Skeletal muscle satellite cell (primary cell): Measurements from ENCODE around the gene KIAA1217.

ENCODE experiments used
- H3K27me3 ChIP-seq: 2 replicates; pipeline ENCODE4 v1.7.0; 2013; ENCODE audit warnings: low read length; ENCODE audit not compliant: control insufficient read depth, insufficient read depth
- H3K36me3 ChIP-seq: 2 replicates; pipeline ENCODE4 v1.7.0; 2013; ENCODE audit warnings: mild to moderate bottlenecking, control low read depth, low read length; ENCODE audit not compliant: insufficient read depth
- H3K4me1 ChIP-seq: 2 replicates; pipeline ENCODE4 v1.7.0; 2013; ENCODE audit warnings: low read length; ENCODE audit not compliant: control insufficient read depth, insufficient read depth
- H3K4me2 ChIP-seq: 2 replicates; pipeline ENCODE4 v1.7.0; 2013; ENCODE audit warnings: mild to moderate bottlenecking, low read length
- H3K4me3 ChIP-seq: 2 replicates; pipeline ENCODE4 v1.7.0; 2013; ENCODE audit warnings: low read length
- H3K9ac ChIP-seq: 2 replicates; pipeline ENCODE4 v1.7.0; 2013; ENCODE audit warnings: mild to moderate bottlenecking, low read depth, low read length, moderate library complexity
- H3K9me3 ChIP-seq: replicated peaks from 2 replicates; pipeline ENCODE4 v1.7.0; 2013; ENCODE audit warnings: mild to moderate bottlenecking, control low read depth, low read length

KIAA1217 gene

DNA sequence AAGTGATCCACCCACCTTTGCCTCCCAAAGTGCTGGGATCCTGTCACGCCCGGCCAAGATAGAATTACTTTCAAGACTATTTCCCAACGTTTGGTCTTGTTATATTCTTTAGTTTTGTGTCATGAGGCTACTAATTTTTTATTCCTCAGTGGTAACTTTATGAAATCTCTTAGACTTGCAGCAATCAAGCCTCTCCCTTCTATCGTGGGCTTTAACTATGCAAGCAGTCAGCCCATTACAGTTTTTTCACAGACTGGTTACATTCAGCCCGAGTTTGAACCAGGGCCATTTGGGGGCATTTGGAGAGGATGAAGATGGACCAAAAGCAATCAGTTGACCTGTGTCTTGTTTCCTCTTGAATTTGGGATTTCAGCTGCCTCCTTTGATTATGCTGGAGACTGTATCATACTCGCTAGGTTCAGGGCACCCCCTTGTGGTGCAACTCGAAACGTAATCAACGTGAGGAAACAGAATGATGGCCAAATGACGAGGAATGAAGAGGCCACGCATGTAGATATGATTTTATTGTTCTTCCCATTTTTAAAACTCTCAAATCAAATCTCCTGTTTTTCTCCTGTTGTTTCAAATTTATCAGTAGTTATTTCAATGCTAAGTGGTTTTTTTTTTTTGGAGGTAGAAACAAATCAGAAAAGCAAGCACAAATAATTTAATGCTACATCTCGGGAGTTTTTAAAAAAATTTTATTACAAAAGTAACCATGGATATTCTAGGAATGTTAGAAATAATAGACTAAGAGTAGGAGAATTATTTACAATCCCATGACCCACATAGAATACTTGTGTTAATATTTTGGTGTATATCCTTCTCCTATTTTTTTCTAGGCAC is 151.6 kb downstream of the KIAA1217 start:
- Histone ChIP-seq H3K27me3 (peaks cover 2% of the 10 kb centered on the region), H3K9me3 (no peaks in the 10 kb centered on the region), H3K9ac (no peak overlapping the region), H3K4me2 (no peak overlapping the region), H3K4me3 (no peak overlapping the region), H3K36me3 (no peaks in the 10 kb centered on the region), H3K4me1 (no peaks in the 10 kb centered on the region)

GRCh38 chr10:24363070-24363469 is 154.1 kb downstream of the KIAA1217 start:
- Histone ChIP-seq H3K4me1 (no peaks in the 10 kb centered on the region), H3K4me3 (no peak overlapping the region), H3K27me3 (peaks cover 1% of the 10 kb centered on the region), H3K4me2 (no peak overlapping the region), H3K36me3 (no peaks in the 10 kb centered on the region), H3K9ac (no peak overlapping the region), H3K9me3 (no peaks in the 10 kb centered on the region)

DNA sequence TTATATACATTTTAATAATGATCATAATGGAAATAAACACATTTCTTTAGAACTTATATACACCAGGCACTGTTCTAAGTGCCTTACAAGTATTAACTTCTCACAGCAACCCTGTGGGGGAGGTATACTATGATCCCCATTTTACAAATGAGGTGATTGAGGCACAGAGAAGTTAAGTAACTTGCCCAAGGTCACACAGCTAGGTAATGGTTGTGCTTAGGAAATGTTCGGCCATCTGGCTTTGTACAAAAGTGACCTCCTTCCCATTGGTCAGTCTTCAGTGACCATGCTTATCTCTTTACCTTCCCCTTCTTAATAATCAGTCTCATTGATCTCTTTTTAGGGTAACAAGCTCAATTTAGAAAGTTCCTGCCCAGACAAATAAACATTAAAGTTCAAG is 158.8 kb downstream of the KIAA1217 start:
- no peak overlapping the region for H3K9ac ChIP-seq
- no peak overlapping the region for H3K4me3 ChIP-seq
- no peaks in the 10 kb centered on the region for H3K36me3 ChIP-seq
- no peaks in the 10 kb centered on the region for H3K9me3 ChIP-seq
- no peaks in the 10 kb centered on the region for H3K4me1 ChIP-seq
- no peak overlapping the region for H3K4me2 ChIP-seq
- no peaks in the 10 kb centered on the region for H3K27me3 ChIP-seq

DNA sequence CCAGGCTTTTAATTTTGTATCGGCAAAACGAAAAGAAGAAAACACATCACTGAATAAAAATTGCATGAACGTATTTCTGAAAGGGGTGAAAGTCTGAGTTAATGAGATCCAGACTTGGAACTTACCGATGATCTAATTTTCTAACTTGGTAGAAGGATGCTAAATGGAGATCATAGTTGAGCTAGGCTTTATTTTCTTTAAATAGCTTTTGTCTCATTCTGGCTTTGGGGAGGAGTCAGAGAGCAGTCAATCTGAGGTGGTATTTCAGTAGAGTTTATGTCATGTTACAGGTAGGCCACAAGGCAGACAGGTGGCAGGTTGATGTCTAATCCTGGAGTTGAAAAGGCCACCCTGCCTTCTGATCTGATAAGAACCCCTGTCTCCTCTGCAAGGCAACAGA is 161.9 kb downstream of the KIAA1217 start:
- no peak overlapping the region for H3K4me3 ChIP-seq
- H3K36me3 ChIP-seq: no peaks in the 10 kb centered on the region
- H3K9ac ChIP-seq: no peak overlapping the region
- no peak overlapping the region for H3K4me2 ChIP-seq
- H3K9me3 ChIP-seq: no peaks in the 10 kb centered on the region
- H3K27me3 ChIP-seq: no peaks in the 10 kb centered on the region
- H3K4me1 ChIP-seq: no peaks in the 10 kb centered on the region

- Histone ChIP-seq H3K9ac (no peak overlapping the region), H3K36me3 (no peaks in the 10 kb centered on the region), H3K4me1 (no peaks in the 10 kb centered on the region), H3K27me3 (no peaks in the 10 kb centered on the region), H3K9me3 (no peaks in the 10 kb centered on the region), H3K4me3 (no peak overlapping the region), H3K4me2 (no peak overlapping the region)
These were observed 162.5 kb downstream of the KIAA1217 start for GRCh38 chr10:24371396-24371795.

- Histone ChIP-seq H3K4me3 (no peak overlapping the region), H3K9ac (no peak overlapping the region), H3K27me3 (peaks cover 5% of the 10 kb centered on the region), H3K36me3 (no peaks in the 10 kb centered on the region), H3K4me2 (no peak overlapping the region), H3K9me3 (no peaks in the 10 kb centered on the region), H3K4me1 (no peaks in the 10 kb centered on the region)
These were observed 165.4 kb downstream of the KIAA1217 start for GRCh38 chr10:24374134-24374915.

DNA sequence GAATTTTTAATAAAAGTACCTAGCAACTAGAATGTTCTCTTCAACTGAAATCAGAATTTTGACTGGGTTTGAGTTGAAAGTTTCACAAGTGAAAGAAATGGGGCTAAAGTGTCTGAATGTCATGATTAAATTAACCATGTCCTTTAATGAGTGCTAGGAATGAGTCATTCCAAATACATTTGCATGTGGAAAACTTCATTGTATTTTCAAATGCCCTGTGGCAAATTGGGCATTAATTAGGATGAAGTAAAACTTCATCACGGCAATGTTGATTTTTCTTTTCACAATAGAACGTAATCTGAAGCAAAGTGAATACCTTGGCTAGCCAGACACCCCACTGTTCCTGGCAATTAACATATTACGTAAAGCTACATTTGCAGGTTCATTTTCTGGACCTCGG is 166.6 kb downstream of the KIAA1217 start:
- Histone ChIP-seq H3K4me1 (no peaks in the 10 kb centered on the region), H3K4me2 (no peak overlapping the region), H3K4me3 (no peak overlapping the region), H3K36me3 (no peaks in the 10 kb centered on the region), H3K9ac (no peak overlapping the region), H3K27me3 (peaks cover 5% of the 10 kb centered on the region), H3K9me3 (no peaks in the 10 kb centered on the region)

DNA sequence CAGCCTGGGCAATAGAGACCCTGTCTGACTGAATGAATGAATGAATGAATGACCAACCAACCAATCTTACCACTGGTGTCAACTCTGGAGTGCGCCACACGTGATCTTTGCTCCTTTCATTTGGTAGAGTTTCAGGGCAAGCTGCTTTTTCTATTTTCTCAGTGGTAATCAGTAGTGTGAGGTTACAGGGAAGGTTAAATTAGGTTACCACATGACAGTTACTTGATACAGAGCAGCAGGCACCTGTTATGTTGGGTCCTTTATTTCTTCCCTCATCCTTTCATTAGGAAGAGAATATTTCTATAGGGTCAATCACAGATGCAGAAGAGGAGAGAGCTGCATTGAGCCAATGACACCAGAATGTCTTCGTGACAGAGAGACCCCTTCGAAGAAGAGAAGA is 167.8 kb downstream of the KIAA1217 start:
- Histone ChIP-seq H3K9me3 (no peaks in the 10 kb centered on the region), H3K36me3 (no peaks in the 10 kb centered on the region), H3K27me3 (peaks cover 5% of the 10 kb centered on the region), H3K4me2 (no peak overlapping the region), H3K9ac (no peak overlapping the region), H3K4me1 (no peaks in the 10 kb centered on the region), H3K4me3 (no peak overlapping the region)

DNA sequence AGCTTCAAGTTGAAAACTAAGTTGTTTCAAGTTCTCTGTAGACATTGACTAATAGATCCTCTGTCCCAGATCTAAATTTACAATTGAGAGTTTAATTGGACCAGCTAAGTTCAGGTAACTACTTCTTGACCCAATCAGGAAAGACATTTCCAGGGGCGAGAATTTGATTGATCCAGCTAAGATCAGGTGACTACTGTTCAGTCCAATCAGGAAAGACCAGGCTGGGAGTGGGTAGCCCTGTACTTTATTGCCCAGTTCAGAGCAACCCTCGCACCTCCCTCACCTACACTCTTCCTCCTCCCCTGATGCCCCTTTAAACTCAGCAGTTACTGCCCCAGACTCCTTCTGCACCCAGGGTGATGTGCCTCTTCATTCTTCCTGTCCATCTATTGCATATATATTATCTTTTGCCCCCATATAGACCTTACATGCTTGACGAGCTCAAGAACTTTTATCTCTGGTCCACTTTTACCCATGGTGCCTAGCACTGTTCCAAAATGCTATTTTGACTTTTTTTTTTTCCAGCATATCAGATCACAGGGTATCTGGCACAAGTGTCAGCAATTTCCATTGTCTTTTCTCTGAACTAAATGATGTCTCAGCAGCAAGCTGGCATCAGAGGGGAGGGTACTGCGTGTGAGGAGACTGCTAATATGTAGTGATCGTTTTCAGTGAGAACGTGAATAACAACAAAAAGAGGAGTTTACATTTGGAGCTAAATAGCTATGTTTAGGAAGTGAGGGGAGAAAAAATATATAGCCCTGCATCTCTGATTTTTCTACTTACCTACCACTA is 169.4 kb downstream of the KIAA1217 start:
- no peaks in the 10 kb centered on the region for H3K36me3 ChIP-seq
- no peak overlapping the region for H3K4me3 ChIP-seq
- H3K4me2 ChIP-seq: no peak overlapping the region
- peaks cover 2% of the 10 kb centered on the region for H3K4me1 ChIP-seq
- H3K9ac ChIP-seq: no peak overlapping the region
- H3K9me3 ChIP-seq: no peaks in the 10 kb centered on the region
- H3K27me3 ChIP-seq: peaks cover 5% of the 10 kb centered on the region

GRCh38 chr10:24381235-24382010 is 172.5 kb downstream of the KIAA1217 start:
- no peak overlapping the region for H3K4me3 ChIP-seq
- H3K4me1 ChIP-seq: peaks cover 8% of the 10 kb centered on the region
- H3K9me3 ChIP-seq: no peaks in the 10 kb centered on the region
- H3K36me3 ChIP-seq: no peaks in the 10 kb centered on the region
- H3K27me3 ChIP-seq: peaks cover 5% of the 10 kb centered on the region
- no peak overlapping the region for H3K4me2 ChIP-seq
- H3K9ac ChIP-seq: no peak overlapping the region

DNA sequence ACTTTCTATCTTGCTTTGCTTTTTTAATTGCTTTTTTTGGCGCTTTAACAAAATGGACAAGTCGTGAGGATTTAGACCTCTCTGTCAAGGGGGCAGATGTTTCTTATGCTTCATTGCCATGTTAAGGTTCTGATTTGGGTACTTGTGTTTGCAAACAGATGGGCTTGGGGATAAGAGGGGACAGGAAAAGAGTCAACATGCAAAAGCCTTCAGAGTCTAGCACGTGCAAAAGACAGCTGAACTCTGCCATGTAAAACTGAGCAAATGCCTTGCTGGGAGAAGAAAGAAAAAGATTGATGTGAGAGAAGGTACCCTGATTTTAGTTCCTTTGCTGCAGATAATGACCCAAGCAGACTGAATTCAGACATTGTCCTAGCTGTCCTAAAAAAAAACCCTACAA is 173.1 kb downstream of the KIAA1217 start:
- H3K4me2 ChIP-seq: no peak overlapping the region

More for the DNA sequence above, 173.1 kb downstream of the KIAA1217 start:
- Histone ChIP-seq H3K4me3 (no peak overlapping the region), H3K9ac (no peak overlapping the region), H3K4me1 (peaks cover 8% of the 10 kb centered on the region), H3K27me3 (peaks cover 5% of the 10 kb centered on the region), H3K9me3 (no peaks in the 10 kb centered on the region), H3K36me3 (no peaks in the 10 kb centered on the region)
